Naive thymus-derived CD4-positive, alpha-beta T cell (primary cell): ENCODE measurements around the gene SERPINB4. TPM values are rescaled to one million over a fixed set of nuclear protein-coding genes. Genes with fewer than 3 reads are reported as not detected.
"Not testable (repeated sequence)": the region's sequence is repeated elsewhere in the genome, so short reads cannot be mapped to it uniquely, and the experiment has no call there.

ENCODE experiments used
- ATAC-seq: fragments of 150-1000 bp; cut with Tn5 transposase; 2 replicates; pipeline ENCODE4 v1.10.0; 2021; ENCODE audit warnings: mild to moderate bottlenecking, moderate library complexity
- CTCF ChIA-PET: fragments of 350-600 bp; sonication (Branson Sonifier 250); formaldehyde crosslinking; loops from one replicate; lab custom pipeline; 2021; ENCODE audit warnings: antibody characterized with exemption; lab: Charles Lee
- POLR2A ChIA-PET: fragments of 350-600 bp; sonication (Branson Sonifier 250); formaldehyde crosslinking; loops from one replicate; lab custom pipeline; 2021; ENCODE audit warnings: antibody characterized with exemption, inconsistent platforms; lab: Charles Lee
- DNase-seq, 9 donors: peaks; one replicate each; pipeline versions ENCODE4 v3.0.0 to v3.0.0-alpha.2; 2020 to 2022; ENCODE audit warnings: mixed read lengths in 1 of 9
- H3K27ac ChIP-seq: one replicate; pipeline ENCODE4 v1.7.0; 2013; ENCODE audit warnings: mild to moderate bottlenecking, low read depth, low read length, moderate library complexity
- H3K27me3 ChIP-seq, 2 donors: one replicate each; pipeline ENCODE4 v1.7.0; 2013; ENCODE audit warnings: low read length in 2 of 2, mild to moderate bottlenecking in 2 of 2, moderate library complexity in 2 of 2; ENCODE audit not compliant: control insufficient read depth in 2 of 2, insufficient read depth in 2 of 2
- H3K36me3 ChIP-seq, 3 experiments: 1 replicate in 2 of 3; 2 replicates in 1 of 3; pipeline ENCODE4 v1.7.0; 2013; ENCODE audit warnings: low read length in 3 of 3, mild to moderate bottlenecking in 3 of 3, moderate library complexity in 1 of 3; ENCODE audit not compliant: insufficient read depth in 3 of 3, control insufficient read depth in 2 of 3
- H3K4me1 ChIP-seq, 2 donors: one replicate each; pipeline ENCODE4 v1.7.0; 2013; ENCODE audit warnings: low read length in 2 of 2, mild to moderate bottlenecking in 2 of 2, moderate library complexity in 1 of 2; ENCODE audit not compliant: control insufficient read depth in 2 of 2, insufficient read depth in 2 of 2
- H3K4me3 ChIP-seq: 2 replicates; pipeline ENCODE4 v1.7.0; 2013; ENCODE audit warnings: mild to moderate bottlenecking, low read length
- H3K9me3 ChIP-seq, 3 experiments: 1 replicate in 2 of 3; 2 replicates in 1 of 3; pipeline ENCODE4 v1.7.0; 2013; ENCODE audit warnings: low read length in 3 of 3; ENCODE audit not compliant: control insufficient read depth in 2 of 3
- H3K27ac Mint-ChIP-seq, 9 donors: one replicate each; pipeline ENCODE4 v1.8.0; 2020 to 2022; ENCODE audit warnings: mixed read lengths in 9 of 9, mild to moderate bottlenecking in 8 of 9, moderate library complexity in 5 of 9, inconsistent platforms in 2 of 9
- H3K27me3 Mint-ChIP-seq, 5 donors: one replicate each; pipeline ENCODE4 v1.8.0; 2021 to 2022; ENCODE audit warnings: mixed read lengths in 5 of 5, mild to moderate bottlenecking in 1 of 5
- H3K36me3 Mint-ChIP-seq, 5 donors: one replicate each; pipeline ENCODE4 v1.8.0; 2020 to 2022; ENCODE audit warnings: mixed read lengths in 5 of 5, mild to moderate bottlenecking in 3 of 5, inconsistent platforms in 1 of 5
- H3K4me1 Mint-ChIP-seq, 7 donors: one replicate each; pipeline ENCODE4 v1.8.0; 2020 to 2022; ENCODE audit warnings: mixed read lengths in 7 of 7, mild to moderate bottlenecking in 3 of 7, inconsistent platforms in 1 of 7
- H3K4me3 Mint-ChIP-seq, 10 donors: one replicate each; pipeline ENCODE4 v1.8.0; 2020 to 2022; ENCODE audit warnings: mild to moderate bottlenecking in 10 of 10, mixed read lengths in 10 of 10, moderate library complexity in 6 of 10, inconsistent platforms in 2 of 10
- H3K9me3 Mint-ChIP-seq, 11 donors: one replicate each; pipeline ENCODE4 v1.8.0; 2020 to 2022; ENCODE audit warnings: mixed read lengths in 11 of 11, mild to moderate bottlenecking in 4 of 11, inconsistent platforms in 1 of 11, moderate library complexity in 1 of 11
- intact Hi-C, 2 donors: fragments of 100-400 bp; cut with micrococcal nuclease; formaldehyde crosslinking; loops; one replicate each; pipeline ENCODE4 v1.15.1; 2023
- polyA plus RNA-seq, 2 donors: library from polyadenylated mRNA; unstranded; fragments of 300-500 nt; fragmentation: Illumina TruSeq; gene quantifications; one replicate each; pipeline ENCODE4 v1.2.3, GENCODE V29; 2021
- total RNA-seq, 6 experiments: library from RNA in 5 of 6; stranded (reverse) in 5 of 6; gene quantifications; 1 replicate in 5 of 6; 2 replicates in 1 of 6; pipeline ENCODE4 v1.2.3 and lab custom pipeline; 2021 to 2026

Gene SERPINB4
- total and polyA plus RNA-seq, 7 experiments from 2014 or later = not detected

DNA sequence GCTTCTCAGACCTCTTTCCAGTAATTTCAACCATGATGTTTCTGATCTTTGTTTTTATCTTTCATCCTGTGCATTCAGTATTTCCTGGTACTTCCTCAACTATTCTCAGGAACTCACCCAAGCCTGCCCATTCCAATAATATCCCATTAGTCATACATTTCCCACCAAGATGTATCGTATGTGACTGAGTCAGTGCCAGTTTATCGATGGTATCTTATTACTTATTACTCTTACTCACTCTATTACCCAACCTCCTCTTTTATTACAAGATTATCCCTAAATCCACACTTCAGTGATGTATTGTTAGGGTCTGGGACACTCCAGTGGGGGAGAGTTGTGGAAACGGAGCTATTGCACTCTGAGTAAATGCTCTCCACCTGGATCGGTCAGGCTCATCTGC is 14.9 kb upstream of the SERPINB4 start:
- DNase-seq, H3K4me3 Mint-ChIP-seq, H3K27ac ChIP-seq, H3K36me3 ChIP-seq, H3K27ac Mint-ChIP-seq, CTCF ChIA-PET, H3K4me1 ChIP-seq, H3K9me3 ChIP-seq, H3K9me3 Mint-ChIP-seq, ATAC-seq, POLR2A ChIA-PET, H3K36me3 Mint-ChIP-seq, H3K27me3 ChIP-seq, intact Hi-C loops, H3K4me1 Mint-ChIP-seq, H3K27me3 Mint-ChIP-seq, H3K4me3 ChIP-seq: not testable (repeated sequence)

DNA sequence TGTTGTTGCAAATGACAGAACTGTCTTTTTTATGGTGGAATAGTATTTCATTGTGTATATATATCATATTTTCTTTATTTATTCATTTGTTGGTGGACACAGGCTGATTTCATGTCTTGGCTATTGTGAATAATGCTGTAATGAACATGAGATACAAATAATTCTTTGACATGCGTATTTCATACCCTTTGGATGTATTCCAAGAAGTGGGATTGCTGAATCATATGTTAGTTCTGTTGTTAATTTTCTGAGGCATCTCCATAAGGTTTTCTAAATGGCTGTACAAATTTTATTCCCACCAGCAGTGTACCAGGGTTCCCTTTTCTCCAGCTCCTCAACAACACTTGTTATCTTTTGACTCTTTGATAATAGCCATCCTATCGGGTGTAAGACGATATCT is 6.2 kb upstream of the SERPINB4 start:
- POLR2A ChIA-PET, H3K4me1 Mint-ChIP-seq, intact Hi-C loops: not testable (repeated sequence)

GRCh38 chr18:63648241-63648640 is 4.2 kb upstream of the SERPINB4 start:
- Mint-ChIP-seq H3K4me1 (no peaks in the 10 kb centered on the region), H3K36me3 (no peaks in the 10 kb centered on the region), H3K27me3 (peaks cover 0 to 18% (median 8%) of the 10 kb centered on the region in 5 donors), H3K4me3 (no peak overlapping the region), H3K9me3 (no peaks in the 10 kb centered on the region), H3K27ac (no peak overlapping the region)
- no peaks in the 10 kb centered on the region for H3K27me3 ChIP-seq
- intact Hi-C loops = no loop called here
- H3K4me3 ChIP-seq = no peak overlapping the region
- DNase-seq = no peak
- H3K36me3 ChIP-seq = no peaks in the 10 kb centered on the region
- POLR2A ChIA-PET = no interaction called here
- no peak overlapping the region for H3K27ac ChIP-seq
- H3K4me1 ChIP-seq = no peaks in the 10 kb centered on the region
- no peak for ATAC-seq
- CTCF ChIA-PET = no interaction called here
- no peaks in the 10 kb centered on the region for H3K9me3 ChIP-seq

More for the DNA sequence above, 6.2 kb upstream of the SERPINB4 start:
- ATAC-seq, H3K4me3 ChIP-seq, DNase-seq, H3K9me3 ChIP-seq, H3K36me3 Mint-ChIP-seq, CTCF ChIA-PET, H3K27me3 ChIP-seq, H3K27ac ChIP-seq, H3K4me3 Mint-ChIP-seq, H3K27ac Mint-ChIP-seq, H3K9me3 Mint-ChIP-seq, H3K36me3 ChIP-seq, H3K4me1 ChIP-seq: not testable (repeated sequence)
- H3K27me3 Mint-ChIP-seq = peaks cover 0 to 15% (median 8%) of the 10 kb centered on the region in 5 donors

GRCh38 chr18:63646936-63647335 is 2.9 kb upstream of the SERPINB4 start:
- no peak overlapping the region for H3K4me3 ChIP-seq
- no peak overlapping the region for H3K27ac ChIP-seq
- H3K27me3 ChIP-seq = no peaks in the 10 kb centered on the region
- Mint-ChIP-seq H3K9me3 (no peaks in the 10 kb centered on the region), H3K36me3 (no peaks in the 10 kb centered on the region), H3K27ac (no peak overlapping the region), H3K4me1 (no peaks in the 10 kb centered on the region), H3K4me3 (no peak overlapping the region), H3K27me3 (peaks cover 0 to 18% (median 8%) of the 10 kb centered on the region in 5 donors)
- ATAC-seq = no peak
- H3K36me3 ChIP-seq = no peaks in the 10 kb centered on the region
- ChIA-PET CTCF (no interaction called here), POLR2A (no interaction called here)
- intact Hi-C loops = no loop called here
- H3K9me3 ChIP-seq = no peaks in the 10 kb centered on the region
- no peaks in the 10 kb centered on the region for H3K4me1 ChIP-seq
- no peak for DNase-seq

GRCh38 chr18:63644694-63645093 is 638 bp upstream of the SERPINB4 start:
- H3K27me3 ChIP-seq, H3K4me1 Mint-ChIP-seq, H3K4me1 ChIP-seq, H3K4me3 Mint-ChIP-seq, H3K4me3 ChIP-seq, H3K27ac ChIP-seq, intact Hi-C loops, CTCF ChIA-PET, ATAC-seq, H3K9me3 Mint-ChIP-seq, H3K9me3 ChIP-seq, H3K36me3 Mint-ChIP-seq, DNase-seq, H3K27ac Mint-ChIP-seq, H3K36me3 ChIP-seq, POLR2A ChIA-PET: not testable (repeated sequence)
- peaks cover 0 to 18% (median 6%) of the 10 kb centered on the region in 5 donors for H3K27me3 Mint-ChIP-seq

DNA sequence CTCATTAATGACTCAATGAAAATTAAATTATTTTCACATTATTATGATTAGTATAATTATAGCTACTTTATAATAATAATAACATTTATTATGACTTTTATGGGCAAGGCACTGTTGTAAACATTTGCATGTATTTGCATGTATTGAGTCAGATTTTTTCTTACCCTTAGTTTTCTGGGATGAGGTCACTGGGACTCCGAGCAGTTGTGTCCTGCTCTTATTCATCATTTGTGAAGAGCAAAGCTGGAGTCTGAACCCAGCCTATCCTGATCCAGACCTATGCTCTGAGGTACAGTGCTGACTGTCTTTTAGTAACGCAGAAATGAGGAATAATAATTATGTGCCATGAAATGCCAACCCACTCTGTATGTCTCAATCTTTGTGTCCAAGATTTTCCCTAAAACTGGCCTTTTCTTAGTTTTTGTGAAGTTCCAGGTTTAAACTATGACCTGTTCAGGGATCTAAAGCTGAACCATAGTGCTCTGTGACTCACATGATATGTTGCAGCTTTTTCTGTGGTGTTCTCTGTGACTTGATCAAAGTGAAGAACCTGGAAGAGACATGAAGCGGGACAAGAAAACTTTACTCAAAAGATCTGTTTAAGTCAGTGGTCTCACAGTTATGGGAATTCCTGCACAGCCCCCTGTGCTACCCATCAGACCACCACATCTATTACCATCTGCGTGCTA is 1.2 kb downstream of the SERPINB4 start:
- POLR2A ChIA-PET = interaction anchor here (0.6 kb wide), 1 partner anchor 299 kb away, joined by 3 read pairs; no protein-coding TSS in a partner anchor
- not testable (repeated sequence) for H3K4me1 Mint-ChIP-seq

DNA sequence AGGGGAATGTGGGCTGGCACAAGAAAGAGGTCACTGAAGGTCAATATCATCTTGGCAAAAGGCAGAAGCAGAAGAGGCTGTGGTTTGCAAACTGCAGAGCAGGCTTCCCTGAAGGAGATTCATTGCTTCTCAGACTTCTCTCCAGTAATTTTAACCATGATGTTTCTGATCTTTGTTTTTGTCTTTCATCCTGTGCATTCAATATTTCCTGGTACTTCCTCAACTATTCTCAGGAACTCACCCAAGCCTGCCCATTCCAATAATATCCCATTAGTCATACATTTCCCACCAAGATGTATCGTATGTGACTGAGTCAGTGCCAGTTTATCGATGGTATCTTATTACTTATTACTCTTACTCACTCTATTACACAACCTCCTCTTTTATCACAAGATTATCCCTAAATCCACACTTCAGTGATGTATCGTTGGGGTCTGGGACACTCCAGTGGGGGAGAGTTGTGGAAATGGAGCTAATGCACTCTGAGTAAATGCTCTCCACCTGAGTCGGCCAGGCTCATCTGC is 2.8 kb downstream of the SERPINB4 start:
- H3K36me3 ChIP-seq, POLR2A ChIA-PET, H3K4me1 ChIP-seq, DNase-seq, H3K27ac Mint-ChIP-seq, H3K4me3 Mint-ChIP-seq, H3K27me3 Mint-ChIP-seq, H3K4me1 Mint-ChIP-seq, H3K27ac ChIP-seq, CTCF ChIA-PET, ATAC-seq, H3K9me3 Mint-ChIP-seq, H3K27me3 ChIP-seq, H3K4me3 ChIP-seq, H3K9me3 ChIP-seq, H3K36me3 Mint-ChIP-seq, intact Hi-C loops: not testable (repeated sequence)

More for the DNA sequence above, 1.2 kb downstream of the SERPINB4 start:
- H3K4me3 ChIP-seq, DNase-seq, H3K27ac ChIP-seq, H3K4me3 Mint-ChIP-seq, CTCF ChIA-PET, H3K27ac Mint-ChIP-seq, ATAC-seq, intact Hi-C loops, H3K36me3 ChIP-seq, H3K27me3 ChIP-seq, H3K9me3 ChIP-seq, H3K4me1 ChIP-seq, H3K9me3 Mint-ChIP-seq, H3K36me3 Mint-ChIP-seq: not testable (repeated sequence)
- H3K27me3 Mint-ChIP-seq = peaks cover 0 to 14% (median 6%) of the 10 kb centered on the region in 5 donors
